ENCODE data around the gene DAZAP2.
"Not testable (repeated sequence)": the region's sequence is repeated elsewhere in the genome, so short reads cannot be mapped to it uniquely, and the experiment has no call there.

DAZAP2 gene

GRCh38 chr12:51242876-51243275, 4.2 kb downstream of the DAZAP2 start:
- no peak for DNase-seq (ENCODE audit: low read depth, low spot score)
- H3K4me3 ChIP-seq (ENCODE audit: low read length) = no peak overlapping the region

GRCh38 chr12:51244269-51244668, 5.6 kb downstream of the DAZAP2 start:
- H3K4me3 ChIP-seq (ENCODE audit: low read length) = no peak overlapping the region
- DNase-seq (ENCODE audit: low read depth, low spot score) = no peak

- peak overlapping the region; percentile 29 for H3K4me3 ChIP-seq (ENCODE audit: low read length)
- no peak for DNase-seq (ENCODE audit: low read depth, low spot score)
Observed at GRCh38 chr12:51245476-51246253, 7.0 kb downstream of the DAZAP2 start.

- DNase-seq (ENCODE audit: low read depth, low spot score) = peak; percentile 88
- peak overlapping the region; percentile 29 for H3K4me3 ChIP-seq (ENCODE audit: low read length)
Observed at GRCh38 chr12:51246254-51246853, 7.7 kb downstream of the DAZAP2 start.

GRCh38 chr12:51247523-51248206, 9.0 kb downstream of the DAZAP2 start:
- no peak for DNase-seq (ENCODE audit: low read depth, low spot score)
- H3K4me3 ChIP-seq (ENCODE audit: low read length) = no peak overlapping the region

GRCh38 chr12:51253276-51253675, 14.7 kb downstream of the DAZAP2 start:
- H3K4me3 ChIP-seq (ENCODE audit: low read length) = no peak overlapping the region
- no peak for DNase-seq (ENCODE audit: low read depth, low spot score)

- no peak for DNase-seq (ENCODE audit: low read depth, low spot score)
- no peak overlapping the region for H3K4me3 ChIP-seq (ENCODE audit: low read length)
Observed at GRCh38 chr12:51254536-51254935, 15.9 kb downstream of the DAZAP2 start.

- DNase-seq (ENCODE audit: low read depth, low spot score) = not testable (repeated sequence)
Observed at GRCh38 chr12:51259600-51259999, 21.0 kb downstream of the DAZAP2 start.

GRCh38 chr12:51262758-51263177, 24.1 kb downstream of the DAZAP2 start:
- peak; percentile 70 for DNase-seq (ENCODE audit: low read depth, low spot score)
- H3K4me3 ChIP-seq (ENCODE audit: low read length) = no peak overlapping the region

More at GRCh38 chr12:51259600-51259999, 21.0 kb downstream of the DAZAP2 start:
- H3K4me3 ChIP-seq (ENCODE audit: low read length) = not testable (repeated sequence)

- DNase-seq (ENCODE audit: low read depth, low spot score) = no peak
- H3K4me3 ChIP-seq (ENCODE audit: low read length) = no peak overlapping the region
Observed at GRCh38 chr12:51263341-51263740, 24.7 kb downstream of the DAZAP2 start.

GRCh38 chr12:51264297-51264696, 25.7 kb downstream of the DAZAP2 start:
- no peak for DNase-seq (ENCODE audit: low read depth, low spot score)
- no peak overlapping the region for H3K4me3 ChIP-seq (ENCODE audit: low read length)

- H3K4me3 ChIP-seq (ENCODE audit: low read length) = no peak overlapping the region
- no peak for DNase-seq (ENCODE audit: low read depth, low spot score)
Observed at GRCh38 chr12:51265024-51265423, 26.4 kb downstream of the DAZAP2 start.

GRCh38 chr12:51269174-51270066, 30.8 kb downstream of the DAZAP2 start:
- peak overlapping the region; percentile 69 for H3K4me3 ChIP-seq (ENCODE audit: low read length)
- no peak for DNase-seq (ENCODE audit: low read depth, low spot score)

- DNase-seq (ENCODE audit: low read depth, low spot score) = no peak
- peak within 1 kb of the TSS; percentile 69 for H3K4me3 ChIP-seq (ENCODE audit: low read length)
Observed at GRCh38 chr12:51270067-51270950, 31.7 kb downstream of the DAZAP2 start, which contains the start of gene SMAGP. Gene SMAGP, minus strand, starts transcription at chr12:51270415. Its CDS starts 1,137 bp downstream, at chr12:51269278.

- H3K4me3 ChIP-seq (ENCODE audit: low read length) = peak overlapping the region; percentile 69
- DNase-seq (ENCODE audit: low read depth, low spot score) = no peak
Observed at GRCh38 chr12:51270951-51271518, 32.4 kb downstream of the DAZAP2 start.

GRCh38 chr12:51272810-51273209, 34.2 kb downstream of the DAZAP2 start:
- DNase-seq (ENCODE audit: low read depth, low spot score); H3K4me3 ChIP-seq (ENCODE audit: low read length): not testable (repeated sequence)

- no peak overlapping the region for H3K4me3 ChIP-seq (ENCODE audit: low read length)
Observed at GRCh38 chr12:51275088-51275487, 36.5 kb downstream of the DAZAP2 start.

More at GRCh38 chr12:51275088-51275487, 36.5 kb downstream of the DAZAP2 start:
- DNase-seq (ENCODE audit: low read depth, low spot score) = no peak
